Brain microvascular endothelial cell (primary cell): ENCODE measurements around the gene UGCG.

Experiments
- DNase-seq: peaks from one replicate; pipeline ENCODE4 v3.0.0-alpha.2; 2020
- H3K27ac ChIP-seq: fragments of 250-450 bp; sonication (Bioruptor Pico); 2 replicates; pipeline ENCODE4 v1.5.1; 2020; ENCODE audit warnings: mild to moderate bottlenecking, moderate library complexity
- H3K27me3 ChIP-seq: fragments of 250-450 bp; sonication (Bioruptor Pico); replicated peaks from 2 replicates; pipeline ENCODE4 v1.5.1; 2020; ENCODE audit warnings: mild to moderate bottlenecking
- H3K36me3 ChIP-seq: fragments of 250-450 bp; sonication (Bioruptor Pico); replicated peaks from 2 replicates; pipeline ENCODE4 v1.5.1; 2020; ENCODE audit warnings: mild to moderate bottlenecking
- H3K4me3 ChIP-seq: 2 replicates; pipeline ENCODE4 v1.5.1; 2011; ENCODE audit warnings: low read depth, mild to moderate bottlenecking, control low read depth, low read length, moderate library complexity
- in situ Hi-C: cut with HindIII; loops from 2 replicates; pipeline ENCODE4 v1.10.0; 2017; ENCODE audit warnings: low sequenced_read_pairs, low pct_ligation_motif_present
- TF ChIP-seq, protein P1 (sequence below): IDR thresholded peaks from 2 replicates; pipeline ENCODE4 v1.5.1; 2011; ENCODE audit warnings: low read depth, mild to moderate bottlenecking, moderate library complexity, low read length, control low read depth, inconsistent platforms; ENCODE audit errors: missing control alignments

UGCG gene

DNA sequence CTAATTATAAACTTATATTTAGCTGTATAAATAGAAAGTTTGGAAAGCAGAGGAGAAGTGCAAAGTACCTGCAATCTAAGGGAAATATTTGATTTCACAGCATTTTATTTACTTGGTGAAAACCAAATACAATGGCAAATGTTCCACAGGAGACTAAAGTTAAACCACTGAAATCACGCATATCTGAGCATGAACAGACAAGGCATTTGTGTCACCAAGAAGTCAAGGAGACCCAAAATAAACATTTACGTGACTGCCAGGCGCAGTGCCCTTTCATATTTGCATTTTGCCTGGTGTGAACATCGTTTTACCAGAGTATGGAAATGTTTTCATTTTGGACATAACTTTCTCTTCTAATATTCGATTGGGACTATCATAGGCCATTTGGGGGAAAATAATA is 20.6 kb downstream of the UGCG start:
- TF ChIP-seq, protein P1, sequence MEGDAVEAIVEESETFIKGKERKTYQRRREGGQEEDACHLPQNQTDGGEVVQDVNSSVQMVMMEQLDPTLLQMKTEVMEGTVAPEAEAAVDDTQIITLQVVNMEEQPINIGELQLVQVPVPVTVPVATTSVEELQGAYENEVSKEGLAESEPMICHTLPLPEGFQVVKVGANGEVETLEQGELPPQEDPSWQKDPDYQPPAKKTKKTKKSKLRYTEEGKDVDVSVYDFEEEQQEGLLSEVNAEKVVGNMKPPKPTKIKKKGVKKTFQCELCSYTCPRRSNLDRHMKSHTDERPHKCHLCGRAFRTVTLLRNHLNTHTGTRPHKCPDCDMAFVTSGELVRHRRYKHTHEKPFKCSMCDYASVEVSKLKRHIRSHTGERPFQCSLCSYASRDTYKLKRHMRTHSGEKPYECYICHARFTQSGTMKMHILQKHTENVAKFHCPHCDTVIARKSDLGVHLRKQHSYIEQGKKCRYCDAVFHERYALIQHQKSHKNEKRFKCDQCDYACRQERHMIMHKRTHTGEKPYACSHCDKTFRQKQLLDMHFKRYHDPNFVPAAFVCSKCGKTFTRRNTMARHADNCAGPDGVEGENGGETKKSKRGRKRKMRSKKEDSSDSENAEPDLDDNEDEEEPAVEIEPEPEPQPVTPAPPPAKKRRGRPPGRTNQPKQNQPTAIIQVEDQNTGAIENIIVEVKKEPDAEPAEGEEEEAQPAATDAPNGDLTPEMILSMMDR: no peak
- Histone ChIP-seq H3K27me3 (no peaks in the 10 kb centered on the region), H3K36me3 (peaks cover 67% of the 10 kb centered on the region), H3K27ac (no peak overlapping the region), H3K4me3 (no peak overlapping the region)
- in situ Hi-C loops: no loop called here
- DNase-seq: no peak

DNA sequence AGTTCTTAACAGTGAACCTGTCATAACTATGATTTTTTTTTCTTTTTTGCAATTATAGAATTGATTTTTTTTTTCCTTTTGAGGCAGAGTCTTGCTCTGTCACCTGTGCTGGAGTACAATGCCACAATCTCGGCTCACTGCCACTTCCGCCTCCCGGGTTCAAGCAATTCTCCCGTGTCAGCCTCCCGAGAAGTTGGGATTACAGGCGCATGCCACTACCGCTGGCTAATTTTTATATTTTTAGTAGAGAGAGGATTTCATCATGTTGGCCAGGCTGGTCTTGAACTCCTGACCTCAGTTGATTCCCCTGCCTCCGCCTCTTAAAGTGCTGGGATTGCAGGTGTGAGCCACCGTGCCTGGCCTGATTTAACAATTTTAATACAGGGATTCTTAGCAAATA is 21.4 kb downstream of the UGCG start:
- Histone ChIP-seq H3K36me3 (peaks cover 70% of the 10 kb centered on the region), H3K27me3 (no peaks in the 10 kb centered on the region), H3K27ac (peak overlapping the region; percentile 24), H3K4me3 (no peak overlapping the region)
- no peak for DNase-seq
- TF ChIP-seq, protein P1: no peak
- in situ Hi-C loops: no loop called here

DNA sequence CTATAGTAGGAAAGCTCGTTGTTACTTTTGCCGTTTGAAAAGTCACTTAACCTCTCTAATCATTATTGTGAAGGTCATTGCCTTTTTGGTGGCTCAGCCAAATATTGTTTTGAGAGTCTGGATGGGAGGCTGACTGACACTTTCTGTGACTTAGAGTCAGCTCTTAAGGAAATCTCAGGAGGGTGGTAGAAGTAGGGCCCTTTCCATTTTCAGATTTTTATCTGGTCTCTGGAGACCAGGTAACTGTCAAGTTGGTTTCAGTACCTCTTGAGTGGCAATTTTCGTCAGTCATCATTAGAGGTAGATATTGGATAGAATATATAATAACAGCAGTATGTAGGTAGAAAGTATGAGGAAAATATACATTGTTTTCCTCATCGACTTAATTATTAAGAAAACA is 23.3 kb downstream of the UGCG start:
- in situ Hi-C loops: no loop called here
- H3K36me3 ChIP-seq: peaks cover 70% of the 10 kb centered on the region
- H3K27me3 ChIP-seq: no peaks in the 10 kb centered on the region
- no peak overlapping the region for H3K27ac ChIP-seq
- DNase-seq: no peak
- TF ChIP-seq, protein P1: no peak
- no peak overlapping the region for H3K4me3 ChIP-seq

DNA sequence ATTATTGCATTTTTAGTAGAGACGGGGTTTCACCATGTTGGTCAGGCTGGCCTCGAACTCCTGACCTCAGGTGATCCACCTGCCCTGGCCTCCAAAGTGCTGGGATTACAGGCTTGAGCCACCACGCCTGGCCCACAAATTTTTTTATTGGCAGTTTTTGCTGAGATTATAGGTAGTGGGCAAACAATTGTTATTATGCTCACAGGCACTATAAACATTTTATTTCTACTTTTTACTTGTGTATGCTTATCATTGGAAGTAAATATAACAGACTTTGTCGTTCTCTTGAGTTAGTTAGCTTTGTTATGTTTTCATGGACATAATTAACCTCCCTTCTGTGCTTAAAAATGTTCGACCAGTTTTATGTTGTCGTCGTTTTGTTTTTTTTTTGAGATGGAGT is 23.9 kb downstream of the UGCG start:
- Histone ChIP-seq H3K27ac (no peak overlapping the region), H3K36me3 (peaks cover 64% of the 10 kb centered on the region), H3K27me3 (no peaks in the 10 kb centered on the region), H3K4me3 (no peak overlapping the region)
- in situ Hi-C loops: no loop called here
- DNase-seq: no peak
- TF ChIP-seq, protein P1: no peak

DNA sequence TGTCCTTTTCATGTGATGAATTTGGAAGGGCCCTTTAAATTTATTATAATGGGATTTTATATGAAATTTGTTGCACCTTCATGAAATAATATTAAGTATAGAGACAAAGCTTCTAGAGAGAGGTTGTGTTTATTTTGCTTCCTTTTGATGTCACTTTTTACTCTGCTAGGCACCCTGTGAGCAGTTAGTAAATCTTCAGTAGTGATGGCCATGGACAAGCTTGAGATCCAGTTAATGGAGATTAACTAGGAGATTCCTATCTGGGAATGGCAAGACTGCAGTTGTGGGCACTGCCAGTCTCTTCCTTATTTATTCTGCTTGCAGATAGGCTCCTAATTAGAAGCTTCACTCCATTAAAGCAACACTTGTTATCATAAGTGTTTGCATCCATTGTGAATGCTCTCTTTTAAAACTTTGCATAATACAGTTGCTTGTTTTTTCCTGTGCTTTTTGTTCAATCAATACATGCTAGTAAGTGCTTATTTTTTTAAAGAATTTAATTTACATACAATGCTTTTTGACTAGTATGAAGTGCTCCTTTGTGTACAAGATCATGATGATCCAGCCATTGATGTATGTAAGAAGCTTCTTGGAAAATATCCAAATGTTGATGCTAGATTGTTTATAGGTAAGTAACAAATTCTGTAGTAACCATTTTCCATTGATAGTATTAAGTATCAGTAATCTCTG is 25.9 kb downstream of the UGCG start:
- Histone ChIP-seq H3K27me3 (no peaks in the 10 kb centered on the region), H3K4me3 (no peak overlapping the region), H3K27ac (peak overlapping the region; percentile 41), H3K36me3 (peaks cover 57% of the 10 kb centered on the region)
- in situ Hi-C loops: no loop called here
- TF ChIP-seq, protein P1: no peak
- DNase-seq: no peak

DNA sequence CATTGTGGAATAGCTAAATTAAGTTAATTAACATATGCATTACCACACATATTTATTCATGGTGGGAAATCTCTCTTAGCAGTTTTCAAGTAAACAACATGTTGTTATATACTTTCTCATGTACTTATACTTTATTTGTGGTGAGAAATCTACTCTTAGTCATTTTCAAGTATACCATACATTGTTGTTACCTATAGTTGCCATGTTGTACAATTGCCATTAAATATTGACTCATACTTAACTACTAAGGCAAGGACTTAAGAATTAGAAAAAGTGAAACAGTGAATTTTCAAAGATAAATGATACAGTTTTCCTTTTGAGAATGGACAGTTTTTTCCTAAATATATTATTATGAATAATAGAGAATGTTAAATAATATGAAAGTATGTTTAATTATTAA is 27.7 kb downstream of the UGCG start:
- no peak for DNase-seq
- H3K27me3 ChIP-seq: no peaks in the 10 kb centered on the region
- H3K4me3 ChIP-seq: no peak overlapping the region
- peak overlapping the region; percentile 79 for H3K27ac ChIP-seq
- TF ChIP-seq, protein P1: no peak
- peaks cover 61% of the 10 kb centered on the region for H3K36me3 ChIP-seq
- in situ Hi-C loops: no loop called here
